GM12892 (cell line): ENCODE results near the gene ZNF622.

Experiments
- POLR2AphosphoS5 ChIP-seq: IDR thresholded peaks from 2 replicates; pipeline ENCODE4 v1.6.1; 2011; ENCODE audit warnings: low read depth, low read length, control low read depth
- TAF1 ChIP-seq: IDR thresholded peaks from 2 replicates; pipeline ENCODE4 v1.6.1; 2011; ENCODE audit warnings: low read depth, mild to moderate bottlenecking, control low read depth, low read length, borderline replicate concordance

- TF ChIP-seq POLR2AphosphoS5 (no peak), TAF1 (no peak)
These were observed 8.1 kb downstream of the ZNF622 start for GRCh38 chr5:16457451-16457850.
